AG20443 (cell line): ENCODE data around the gene GRM5.
A peak's percentile ranks its signal among the peaks of the same experiment; 100 is the strongest.

ENCODE experiments used
- DNase-seq: peaks from one replicate; pipeline ENCODE4 v3.0.0; 2012; ENCODE audit warnings: low spot score, mixed read lengths

Gene GRM5

GRCh38 chr11:88701816-88702215 is 364.0 kb downstream of the GRM5 start:
- no peak for DNase-seq

GRCh38 chr11:88697139-88697538 is 368.6 kb downstream of the GRM5 start:
- no peak for DNase-seq

GRCh38 chr11:88695689-88696414 is 369.9 kb downstream of the GRM5 start:
- peak; percentile 6 for DNase-seq

- DNase-seq, result no peak
Observed at GRCh38 chr11:88692306-88693086, 373.3 kb downstream of the GRM5 start.

GRCh38 chr11:88689548-88690240 is 376.1 kb downstream of the GRM5 start:
- DNase-seq, result no peak

GRCh38 chr11:88683024-88683423 is 382.8 kb downstream of the GRM5 start:
- DNase-seq, result no peak

GRCh38 chr11:88680806-88681205 is 385.0 kb downstream of the GRM5 start:
- DNase-seq, result peak; percentile 6

- DNase-seq, result no peak
Observed at GRCh38 chr11:88666364-88666763, 399.4 kb downstream of the GRM5 start.

- no peak for DNase-seq
Observed at GRCh38 chr11:88657076-88657738, 408.6 kb downstream of the GRM5 start.

GRCh38 chr11:88656283-88656682 is 409.5 kb downstream of the GRM5 start:
- no peak for DNase-seq

GRCh38 chr11:88655656-88656055 is 410.1 kb downstream of the GRM5 start:
- no peak for DNase-seq

GRCh38 chr11:88655196-88655595 is 410.6 kb downstream of the GRM5 start:
- no peak for DNase-seq

GRCh38 chr11:88651556-88651955 is 414.2 kb downstream of the GRM5 start:
- no peak for DNase-seq

- no peak for DNase-seq
Observed at GRCh38 chr11:88644724-88645123, 421.1 kb downstream of the GRM5 start.

GRCh38 chr11:88632163-88632562 is 433.6 kb downstream of the GRM5 start:
- DNase-seq, result no peak

- peak; percentile 8 for DNase-seq
Observed at GRCh38 chr11:88631497-88631896, 434.3 kb downstream of the GRM5 start.

GRCh38 chr11:88629496-88629895 is 436.3 kb downstream of the GRM5 start:
- DNase-seq, result peak; percentile 7

GRCh38 chr11:88626216-88626615 is 439.6 kb downstream of the GRM5 start:
- DNase-seq, result no peak

- DNase-seq, result peak; percentile 10
Observed at GRCh38 chr11:88623531-88623930, 442.3 kb downstream of the GRM5 start.

GRCh38 chr11:88620568-88621130 is 445.1 kb downstream of the GRM5 start:
- no peak for DNase-seq

- DNase-seq, result no peak
Observed at GRCh38 chr11:88619656-88620385, 446.0 kb downstream of the GRM5 start.
